ENCODE data around the gene TUB.

The TUB gene, protein sequence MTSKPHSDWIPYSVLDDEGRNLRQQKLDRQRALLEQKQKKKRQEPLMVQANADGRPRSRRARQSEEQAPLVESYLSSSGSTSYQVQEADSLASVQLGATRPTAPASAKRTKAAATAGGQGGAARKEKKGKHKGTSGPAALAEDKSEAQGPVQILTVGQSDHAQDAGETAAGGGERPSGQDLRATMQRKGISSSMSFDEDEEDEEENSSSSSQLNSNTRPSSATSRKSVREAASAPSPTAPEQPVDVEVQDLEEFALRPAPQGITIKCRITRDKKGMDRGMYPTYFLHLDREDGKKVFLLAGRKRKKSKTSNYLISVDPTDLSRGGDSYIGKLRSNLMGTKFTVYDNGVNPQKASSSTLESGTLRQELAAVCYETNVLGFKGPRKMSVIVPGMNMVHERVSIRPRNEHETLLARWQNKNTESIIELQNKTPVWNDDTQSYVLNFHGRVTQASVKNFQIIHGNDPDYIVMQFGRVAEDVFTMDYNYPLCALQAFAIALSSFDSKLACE

DNA sequence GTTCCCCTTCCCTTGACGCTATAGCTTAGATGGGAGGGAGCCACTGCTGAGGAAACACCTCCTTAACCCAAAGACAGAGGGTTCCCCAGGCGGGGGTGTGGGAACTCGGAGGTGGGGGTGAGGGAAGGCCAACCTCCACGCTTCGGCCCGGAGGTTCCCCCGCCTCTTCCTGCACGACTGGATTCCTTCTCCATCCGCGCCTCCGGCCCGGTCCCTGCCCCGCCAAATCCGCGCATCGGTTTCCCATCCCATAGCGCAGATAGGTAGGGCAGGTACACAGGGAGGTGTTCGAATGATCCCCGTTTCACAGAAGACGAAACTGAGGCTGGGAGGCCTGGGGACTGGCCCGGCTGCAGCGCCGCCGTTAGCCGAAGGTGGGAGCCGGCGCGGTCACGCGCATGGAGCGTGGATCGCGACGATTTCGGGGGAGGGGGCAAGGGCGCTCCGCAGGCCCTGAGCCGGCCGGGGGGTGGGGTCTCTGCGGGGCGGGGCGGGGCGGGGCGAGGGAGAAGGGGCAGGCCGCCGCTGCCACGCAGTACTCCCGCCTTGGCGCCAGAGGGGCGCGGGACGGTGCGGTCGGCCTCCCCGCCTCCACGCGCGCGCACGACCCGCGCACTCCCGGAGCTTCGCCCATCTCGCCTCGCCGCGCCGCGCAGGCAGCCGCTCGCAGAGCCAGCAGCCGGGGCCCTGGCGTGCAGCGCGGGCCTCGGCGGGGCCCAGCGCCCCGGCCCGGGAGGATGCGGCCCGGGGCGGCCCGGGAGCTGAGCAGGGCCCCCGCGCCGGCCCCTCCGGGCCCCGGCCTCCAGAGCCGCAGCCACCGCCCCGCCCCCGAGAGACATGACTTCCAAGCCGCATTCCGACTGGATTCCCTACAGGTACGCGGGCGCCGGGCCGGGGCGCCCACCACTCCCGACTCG, at the start of gene TUB:
Gene TUB (plus strand): TSS at position 538 of the 917 bp plus-strand sequence. CDS start 300 bp downstream, at position 838.
- peak; percentile 63 for DNase-seq

DNA sequence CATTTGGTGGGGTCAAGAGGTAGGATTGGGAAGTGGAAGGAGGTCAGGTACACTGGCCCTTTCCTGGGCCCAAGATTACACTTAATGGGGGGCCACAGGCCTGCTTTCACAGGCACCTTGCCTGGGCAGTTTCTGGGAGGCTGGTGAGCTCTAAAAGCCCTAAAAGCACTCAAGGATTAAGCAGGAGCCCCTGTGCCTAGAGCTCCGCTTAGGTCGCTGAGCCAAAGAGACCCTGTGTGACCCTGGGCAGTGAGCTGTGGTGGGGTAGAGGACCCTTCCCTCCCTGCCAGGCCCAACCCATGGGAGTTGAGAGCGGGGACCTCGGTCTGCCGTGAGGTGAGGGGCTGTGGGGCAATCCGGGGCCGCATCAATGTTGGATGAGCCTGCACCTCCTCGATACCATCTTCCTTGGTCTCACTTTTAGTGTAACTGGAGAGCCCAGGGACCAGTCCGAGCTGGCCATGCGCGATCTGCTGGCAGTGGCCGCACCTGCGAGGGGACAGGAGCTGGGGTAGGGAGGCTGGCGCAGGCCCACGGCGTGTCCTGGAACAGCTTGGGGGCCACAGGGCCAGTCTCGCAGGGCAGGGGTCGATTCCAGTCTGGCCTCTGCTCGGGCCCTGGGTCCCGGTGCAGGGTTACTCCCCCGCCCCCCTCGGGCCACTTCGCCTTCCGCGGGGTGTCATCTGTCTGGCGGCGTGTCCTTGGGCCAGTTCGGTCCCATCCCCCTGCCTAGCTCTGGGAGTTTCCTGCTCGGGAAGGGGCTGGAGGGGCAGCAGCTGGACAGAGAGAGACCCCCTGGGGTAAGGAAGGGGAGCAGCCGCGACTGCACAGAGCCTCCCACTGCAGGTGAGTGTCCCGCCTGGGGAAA, 49.5 kb upstream of the TUB start:
- DNase-seq, result no peak

DNA sequence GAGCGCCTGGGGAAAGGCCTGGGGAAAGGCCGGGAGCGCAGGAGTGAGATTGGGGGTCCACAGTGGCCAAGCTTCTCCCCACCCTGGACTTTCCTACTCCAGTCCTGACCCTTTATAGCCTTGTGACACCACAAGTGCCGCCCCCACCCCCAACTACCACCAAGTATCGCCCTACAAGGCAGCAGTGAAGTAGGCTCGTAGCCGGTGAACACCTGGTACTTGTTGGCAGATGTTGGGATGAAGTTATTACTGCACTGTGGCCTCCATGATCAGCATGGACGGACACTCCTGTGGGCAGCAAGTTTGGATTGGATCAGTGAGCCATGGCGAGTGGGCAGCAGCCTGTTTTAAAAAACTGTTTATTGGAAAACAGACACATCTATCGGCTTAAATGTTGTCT, 48.9 kb upstream of the TUB start:
- DNase-seq, result no peak

DNA sequence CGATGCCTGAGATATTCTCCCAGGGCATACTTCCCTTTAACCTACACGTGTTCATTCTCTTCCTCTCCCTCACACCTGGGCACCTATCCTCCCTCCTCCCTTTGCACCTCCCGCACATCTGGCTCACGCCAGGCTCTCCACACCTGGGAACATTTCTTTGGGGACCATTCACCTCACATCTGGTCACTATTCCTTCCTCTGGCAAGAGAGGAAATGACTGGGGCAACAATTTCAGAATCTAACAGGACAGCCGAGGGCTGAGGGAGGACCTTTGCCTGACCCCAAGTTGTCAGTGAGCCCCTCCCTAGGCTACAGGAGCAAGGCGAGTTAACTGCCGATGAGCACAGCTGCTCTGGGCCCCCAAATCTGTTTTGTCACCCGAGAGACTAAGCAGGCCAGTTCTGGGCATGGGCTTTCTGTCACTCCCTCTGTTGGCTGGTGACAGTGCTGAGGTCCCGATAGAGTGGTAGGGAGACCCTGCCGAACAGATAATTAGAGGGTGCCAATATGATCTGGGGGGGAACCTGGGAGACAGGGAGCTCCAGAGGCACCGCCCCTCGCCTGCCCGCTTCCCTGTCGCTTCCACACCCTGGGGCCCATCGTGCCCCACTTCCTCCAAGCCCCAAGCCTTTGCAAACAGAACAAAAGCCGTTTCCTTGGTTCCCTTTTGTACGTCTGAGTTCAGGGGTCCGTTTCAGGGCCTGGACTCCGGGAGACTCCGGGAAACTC, 48.3 kb upstream of the TUB start:
- DNase-seq, result no peak

DNA sequence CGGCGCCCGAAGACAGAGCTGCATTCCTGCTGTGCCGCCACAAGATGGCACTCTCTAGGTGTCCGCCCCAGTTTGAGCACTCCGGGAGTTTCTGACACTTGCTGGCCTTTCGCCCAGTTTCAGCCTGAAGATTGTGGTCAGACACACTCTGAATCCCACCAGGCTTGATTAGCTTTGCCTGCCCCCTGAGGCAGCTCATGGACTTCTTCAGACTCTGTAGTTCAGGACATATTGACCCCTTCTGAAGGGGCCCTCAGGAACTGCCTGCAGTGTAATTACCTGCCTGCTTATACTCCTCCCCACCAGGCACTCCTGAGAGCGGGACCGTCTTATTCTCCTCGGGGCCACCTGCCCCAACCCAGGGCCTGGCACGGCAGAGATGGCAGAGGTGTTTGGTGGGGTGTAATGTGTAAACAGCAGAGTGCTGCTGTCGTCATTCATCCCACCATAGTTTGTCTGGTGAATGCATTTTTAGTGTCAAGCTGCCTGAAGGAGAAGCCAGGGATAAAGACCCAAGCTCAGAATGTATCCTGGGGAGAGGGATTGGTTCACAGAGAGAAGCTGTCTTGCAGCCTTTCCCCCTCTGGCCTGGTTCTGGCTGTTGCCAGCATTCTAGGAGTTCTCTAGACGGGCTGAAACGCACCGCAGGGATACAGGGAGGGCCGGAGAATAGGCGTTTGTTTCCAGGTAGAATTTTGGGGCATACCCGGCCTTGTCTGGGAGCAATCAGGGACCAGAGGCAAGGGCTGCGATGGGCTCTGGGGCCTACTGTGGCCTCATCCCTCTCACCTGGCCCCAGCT, 47.5 kb upstream of the TUB start:
- peak; percentile 86 for DNase-seq

DNA sequence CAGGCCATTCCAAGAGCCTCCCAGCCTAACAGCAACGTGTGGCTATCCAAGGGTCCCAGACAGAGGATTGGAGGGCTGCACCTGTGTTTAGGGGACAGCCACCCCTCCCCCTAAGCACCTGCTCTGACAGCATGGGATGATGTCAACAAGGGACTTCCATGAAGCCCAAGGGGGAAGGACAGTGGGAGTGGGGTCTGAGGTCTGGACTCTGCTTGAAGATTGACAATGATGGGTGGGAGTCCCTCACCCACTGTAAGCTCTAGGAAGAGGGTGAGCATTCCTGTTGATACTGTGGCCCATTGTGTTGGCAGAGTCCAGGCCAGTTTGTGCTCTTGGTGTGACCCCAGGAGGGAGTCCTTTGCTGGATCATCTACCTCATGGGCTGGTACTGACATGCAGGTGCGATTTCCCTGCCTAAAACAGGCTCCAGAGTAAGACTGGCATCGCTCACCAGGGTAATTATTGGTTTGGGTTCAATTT, 46.9 kb upstream of the TUB start:
- DNase-seq, result no peak

DNA sequence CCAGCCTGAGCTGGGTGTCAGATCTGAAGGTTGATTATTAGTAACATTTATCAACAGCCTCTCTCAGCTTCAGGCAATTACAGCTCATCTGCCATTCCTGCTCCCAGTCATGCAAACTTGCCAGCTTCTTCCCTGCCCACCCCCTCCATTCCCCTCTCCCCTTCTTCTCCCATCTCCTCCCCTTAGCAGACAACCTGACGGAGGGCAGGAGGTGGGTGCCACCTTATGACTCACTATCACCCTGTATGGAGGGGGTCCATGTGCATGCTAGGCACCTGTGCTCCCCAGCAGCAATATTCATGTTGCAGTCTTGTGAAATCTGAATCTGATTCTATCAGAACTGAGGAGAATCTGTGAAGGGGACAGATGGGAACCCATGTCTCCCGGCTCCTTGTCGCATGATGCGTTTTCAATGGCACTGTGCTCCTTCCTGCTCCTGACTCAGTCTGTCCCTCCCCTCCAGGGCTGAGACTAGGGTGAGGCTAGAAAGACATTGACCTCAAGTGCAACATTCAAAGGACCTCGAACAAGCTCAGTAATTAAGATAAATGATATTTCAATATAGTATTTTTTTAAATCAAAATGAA, 46.3 kb upstream of the TUB start:
- no peak for DNase-seq

DNA sequence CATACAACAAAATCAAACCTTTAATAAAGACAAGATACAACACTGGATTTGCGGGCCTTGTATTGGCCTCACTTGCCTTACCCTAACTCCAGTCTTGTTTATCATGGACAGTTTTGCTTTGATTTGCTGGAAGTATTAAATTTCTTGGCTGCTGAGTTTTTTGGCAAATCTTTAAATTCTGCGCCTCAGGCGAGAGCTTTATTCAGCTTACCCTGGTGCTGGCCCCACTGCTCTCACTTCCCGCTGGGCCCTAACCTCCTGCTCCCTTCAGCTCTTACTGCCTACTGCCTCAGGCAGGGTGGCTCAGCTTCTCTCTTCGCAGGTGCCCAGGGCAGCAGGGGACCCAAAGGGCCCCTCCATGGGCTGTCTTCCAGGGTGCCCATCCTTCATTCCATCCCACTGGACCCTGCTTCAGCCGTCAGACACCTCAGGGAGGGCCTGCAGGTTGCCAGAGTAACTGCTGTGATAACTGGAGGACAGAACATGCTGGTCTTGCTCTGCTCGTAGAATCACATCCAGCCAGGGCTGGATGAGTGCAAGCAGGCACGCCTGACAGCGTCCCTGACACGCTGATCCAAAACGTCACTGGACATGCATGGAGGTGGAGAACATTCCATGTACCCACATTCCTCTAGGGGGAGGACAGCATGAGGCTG, 45.7 kb upstream of the TUB start:
- peak; percentile 65 for DNase-seq

DNA sequence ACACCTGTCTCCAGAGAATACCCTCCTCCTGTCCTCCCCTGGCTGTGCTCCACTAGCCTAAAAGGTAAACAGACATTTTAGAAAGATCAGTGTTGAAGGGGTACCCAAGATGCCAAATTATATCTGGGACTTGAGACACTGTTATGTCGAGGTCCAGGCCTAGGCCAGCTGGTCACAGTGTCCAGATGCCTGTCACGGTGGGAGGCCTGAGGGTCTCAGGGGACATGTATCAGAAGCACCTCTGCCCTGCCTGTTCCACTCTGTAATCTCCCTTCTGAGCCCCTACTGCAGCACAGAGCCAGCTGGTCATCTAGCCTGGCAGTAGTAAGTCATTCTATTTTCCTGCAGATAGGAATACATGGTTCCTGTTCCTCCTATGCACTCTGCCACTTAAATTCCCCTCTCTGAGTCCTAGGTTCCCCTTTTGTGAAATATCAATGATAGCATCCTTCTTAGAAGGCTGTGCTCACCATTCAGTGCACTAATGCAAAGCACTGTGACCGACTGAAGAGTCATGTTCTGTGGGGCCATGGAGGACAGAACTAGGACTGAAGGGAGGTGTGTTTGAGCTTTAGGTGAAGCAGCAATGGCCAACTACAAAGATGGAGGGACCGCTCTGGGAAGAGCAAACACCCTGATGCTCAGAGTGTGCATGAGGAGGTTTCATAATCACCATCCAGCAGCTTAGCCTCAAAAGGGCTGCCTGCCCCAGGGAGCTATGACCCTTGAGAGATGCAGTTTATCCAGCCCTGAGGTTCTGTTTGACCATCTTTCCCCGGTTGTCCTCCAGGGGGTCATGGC, 44.8 kb upstream of the TUB start:
- no peak for DNase-seq

DNA sequence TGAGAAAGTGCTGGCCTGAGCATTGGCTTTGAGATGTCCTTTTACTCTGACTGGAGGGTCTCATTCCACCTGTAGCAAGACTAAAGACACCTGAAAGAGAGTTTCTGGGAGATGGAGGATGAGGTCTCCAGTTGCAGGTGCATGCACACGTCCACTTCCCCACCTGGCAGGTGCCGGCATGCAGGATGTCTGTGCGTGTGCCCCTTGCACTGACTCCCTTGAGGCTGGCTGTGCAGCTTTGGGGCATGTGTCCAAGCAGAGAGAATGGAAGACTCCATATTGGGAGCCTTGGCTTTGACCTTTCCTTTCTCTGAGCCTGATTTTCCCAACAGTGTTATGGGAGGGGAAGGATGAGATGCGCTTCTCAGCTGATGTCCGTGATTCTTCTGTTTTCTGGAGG, 44.0 kb upstream of the TUB start:
- DNase-seq, result no peak

DNA sequence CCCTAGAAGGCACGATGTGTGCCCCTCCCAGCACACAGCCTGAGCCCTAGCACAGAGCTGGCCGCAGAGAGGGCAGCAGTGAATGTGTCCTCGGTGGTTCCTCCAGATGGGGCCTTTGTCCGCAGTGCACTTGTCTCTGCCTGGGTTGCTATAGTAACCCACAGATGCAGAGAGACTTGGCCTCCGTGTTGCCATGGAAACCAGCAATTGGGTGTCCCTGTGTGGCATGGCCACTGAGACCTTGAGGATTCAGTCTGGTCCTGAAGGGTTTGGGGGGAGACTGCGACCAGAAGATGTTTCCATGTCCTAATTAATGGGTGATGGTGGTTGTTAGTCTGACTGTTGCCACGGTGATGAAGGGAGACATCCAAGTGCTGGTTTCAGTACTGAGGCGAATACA, 42.6 kb upstream of the TUB start:
- peak; percentile 80 for DNase-seq

DNA sequence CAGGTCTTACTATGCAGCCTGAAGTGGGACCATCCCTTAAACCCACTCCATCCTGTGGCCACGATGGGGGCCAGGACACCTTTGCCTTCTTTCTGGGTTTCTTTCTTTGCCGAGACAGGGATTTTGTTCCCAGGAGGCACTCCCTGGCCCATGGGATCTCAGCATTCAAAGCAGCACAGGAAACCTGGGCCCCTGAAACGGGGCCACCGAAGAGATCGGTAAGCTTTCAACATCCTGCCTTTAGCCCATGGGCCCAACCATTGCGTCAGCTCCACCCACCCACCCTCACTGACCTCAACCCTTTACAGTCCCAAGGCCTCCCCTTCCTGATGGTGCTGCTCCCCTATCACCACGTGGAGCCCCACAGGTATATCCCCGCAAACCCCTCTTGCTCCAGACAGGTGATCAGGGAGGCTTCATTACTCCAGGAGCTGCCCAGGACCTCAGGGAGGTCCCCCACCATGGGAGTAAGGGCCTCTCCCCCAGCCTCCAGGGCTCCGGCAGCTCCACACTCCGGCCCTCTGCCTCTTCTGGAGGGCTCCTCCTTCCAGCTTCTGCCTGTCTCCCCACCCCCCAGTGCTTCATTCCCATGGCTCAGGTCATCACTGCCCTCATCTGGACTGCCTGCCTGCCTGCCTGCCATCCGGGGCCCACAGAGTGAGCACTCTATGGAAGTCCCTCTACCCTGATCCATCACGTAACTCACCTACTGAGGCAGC, 42.0 kb upstream of the TUB start:
- DNase-seq, result no peak

DNA sequence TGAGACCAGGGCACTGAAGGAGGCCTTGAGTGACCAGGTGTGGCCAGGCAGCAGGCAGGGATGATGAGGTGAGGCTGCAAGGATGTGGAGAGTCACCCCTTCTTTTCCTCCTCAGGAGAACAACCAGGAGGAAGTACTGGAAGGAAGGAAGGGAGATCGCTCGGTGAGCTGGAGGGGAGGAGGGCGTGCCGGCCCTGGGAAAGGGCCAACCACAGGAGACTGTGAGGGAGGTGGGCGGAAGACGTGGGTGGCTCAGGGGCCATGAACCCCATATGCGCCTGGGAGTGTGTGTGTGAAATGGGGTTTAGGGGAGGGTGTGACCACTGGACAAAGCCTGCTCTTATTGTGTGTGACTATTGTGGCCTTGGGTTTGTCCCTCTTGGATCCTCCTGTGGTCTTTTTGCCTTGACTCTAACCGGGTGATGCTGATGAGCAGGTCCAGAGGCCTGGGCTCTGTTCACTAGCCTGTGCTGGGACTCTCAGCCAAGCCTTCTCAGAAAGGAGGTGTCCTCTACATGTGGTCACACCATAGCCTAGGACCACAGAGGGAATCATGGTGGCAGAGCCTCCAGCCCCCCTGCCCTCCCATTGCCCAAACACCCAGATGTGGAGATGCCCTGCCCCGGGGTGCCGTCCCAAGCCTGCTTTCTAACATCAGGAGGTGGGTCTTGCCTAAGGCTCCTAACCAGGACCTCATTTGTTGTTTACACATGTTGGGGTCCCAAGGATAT, 41.3 kb upstream of the TUB start:
- DNase-seq, result no peak

DNA sequence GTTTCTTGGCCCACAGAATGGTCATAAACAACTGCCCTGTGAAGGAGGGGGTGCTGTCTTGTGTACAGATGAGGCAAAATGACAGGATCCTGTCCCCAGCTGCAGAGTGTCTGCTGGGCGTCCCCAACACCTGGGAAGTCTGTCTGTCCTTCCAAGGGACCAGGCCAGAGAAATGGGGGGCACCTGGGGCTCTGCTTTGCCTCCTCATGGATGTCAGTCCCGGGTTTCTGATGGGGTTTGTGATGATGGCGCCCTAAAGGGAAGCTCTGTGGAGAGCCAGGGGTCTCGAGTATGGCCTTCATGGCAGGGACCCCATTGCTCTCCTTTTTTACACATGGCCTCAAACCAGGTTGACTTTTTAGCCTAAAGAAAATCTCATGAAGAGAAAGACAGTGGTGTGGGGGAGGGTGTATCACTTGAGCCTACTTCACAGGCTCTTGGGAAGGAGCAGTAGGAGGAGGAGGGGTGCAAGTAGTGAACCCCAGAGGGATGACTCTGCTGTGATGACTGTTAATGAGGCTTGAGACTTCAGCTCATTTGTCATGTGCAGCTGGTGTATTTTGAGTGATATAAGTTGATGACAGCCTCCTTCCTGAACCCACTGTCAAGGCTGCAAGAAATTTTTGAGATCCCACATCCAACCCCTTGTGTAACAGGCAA, 40.6 kb upstream of the TUB start:
- no peak for DNase-seq

DNA sequence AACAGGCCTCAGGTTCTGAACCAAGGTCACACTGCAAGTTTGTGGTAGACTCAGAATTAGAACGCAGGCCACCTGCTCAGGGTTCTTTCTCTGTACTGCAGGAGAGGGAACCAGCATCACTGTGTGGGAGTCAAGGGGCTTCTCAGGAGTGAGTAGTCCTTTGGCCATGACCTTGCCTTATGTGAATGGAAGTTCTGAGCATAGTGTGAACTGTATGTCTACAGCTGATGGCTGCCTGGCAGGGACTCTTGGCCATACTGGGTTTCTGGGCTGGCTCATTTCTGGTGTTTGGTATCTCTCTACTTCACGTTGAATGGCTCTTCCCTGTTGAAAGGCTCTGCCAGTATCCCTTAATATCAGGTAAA, 40.1 kb upstream of the TUB start:
- DNase-seq, result no peak

DNA sequence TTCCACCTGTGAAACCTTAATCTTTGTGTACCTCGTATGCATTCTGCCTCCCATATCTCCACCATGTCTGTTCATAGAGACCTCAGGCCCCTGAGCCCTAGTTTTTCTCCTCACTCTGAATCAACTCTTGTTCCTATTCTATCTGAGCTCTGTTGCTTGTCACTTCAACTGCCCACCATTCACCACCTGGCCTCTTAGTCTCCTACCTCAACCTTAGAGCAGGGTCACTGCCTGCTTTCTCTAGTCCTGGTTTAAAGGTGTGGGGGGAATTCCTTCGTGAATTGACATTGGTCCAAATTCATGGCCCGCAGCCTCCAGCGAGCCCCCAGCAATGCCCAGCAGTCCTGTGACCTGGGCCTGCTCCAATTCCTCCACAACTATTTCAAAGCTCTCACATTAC, 39.4 kb upstream of the TUB start:
- DNase-seq, result no peak

DNA sequence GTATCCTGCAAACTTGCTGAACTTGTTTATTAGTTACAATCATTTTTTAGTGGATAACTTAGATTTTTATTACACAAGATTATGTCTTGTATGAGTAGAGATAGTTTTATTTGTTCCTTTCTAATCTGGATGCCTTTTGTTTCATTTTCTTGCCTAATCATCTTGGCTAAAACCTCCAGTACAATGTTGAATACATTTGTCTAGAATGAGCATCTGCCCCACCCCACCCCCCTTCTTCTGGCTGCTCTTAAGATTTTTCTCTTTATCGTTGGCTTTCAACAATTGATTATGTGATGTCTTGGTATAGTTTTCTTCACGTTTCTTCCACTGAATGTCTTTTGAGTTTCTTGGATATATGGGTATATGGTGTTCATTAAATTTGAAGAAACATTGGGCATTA, 37.3 kb upstream of the TUB start:
- DNase-seq, result no peak
